ENCODE measurements around the gene RET.

Gene RET

GRCh38 chr10:43048301-43049051 is 28.4 kb upstream of the RET start:
- Histone ChIP-seq H3K27ac (no peak overlapping the region), H3K9me3 (ENCODE audit: low read depth, low read length) (no peaks in the 10 kb centered on the region), H3K4me3 (no peak overlapping the region), H3K36me3 (ENCODE audit: insufficient read depth, low read length) (no peaks in the 10 kb centered on the region), H3K9ac (ENCODE audit: insufficient read length) (no peak overlapping the region)
- TF ChIP-seq POLR2AphosphoS5 (IDR thresholded peaks at IDR 0.05; ENCODE audit: borderline replicate concordance, low read depth, low read length): no peak
- no peak for TF ChIP-seq FOXP2 (optimal IDR thresholded peaks at IDR 0.05; ENCODE audit: control extremely low read depth, extremely low read length, insufficient read depth)
- TF ChIP-seq EZH2 (IDR thresholded peaks at IDR 0.05): no peak
- no peak for DNase-seq (ENCODE audit: low read depth, low spot score)

- Histone ChIP-seq H3K36me3 (ENCODE audit: insufficient read depth, low read length) (no peaks in the 10 kb centered on the region), H3K4me3 (no peak overlapping the region), H3K9ac (ENCODE audit: insufficient read length) (no peak overlapping the region), H3K27ac (no peak overlapping the region), H3K9me3 (ENCODE audit: low read depth, low read length) (no peaks in the 10 kb centered on the region)
- no peak for DNase-seq (ENCODE audit: low read depth, low spot score)
- no peak for TF ChIP-seq FOXP2 (optimal IDR thresholded peaks at IDR 0.05; ENCODE audit: control extremely low read depth, extremely low read length, insufficient read depth)
- TF ChIP-seq POLR2AphosphoS5 (IDR thresholded peaks at IDR 0.05; ENCODE audit: borderline replicate concordance, low read depth, low read length): no peak
- no peak for TF ChIP-seq EZH2 (IDR thresholded peaks at IDR 0.05)
Observed at GRCh38 chr10:43049081-43049551, 27.8 kb upstream of the RET start.

GRCh38 chr10:43050011-43050410 is 26.9 kb upstream of the RET start:
- H3K9ac ChIP-seq (ENCODE audit: insufficient read length): no peak overlapping the region
- no peaks in the 10 kb centered on the region for H3K36me3 ChIP-seq (ENCODE audit: insufficient read depth, low read length)
- no peak overlapping the region for H3K4me3 ChIP-seq
- H3K9me3 ChIP-seq (ENCODE audit: low read depth, low read length): no peaks in the 10 kb centered on the region
- DNase-seq (ENCODE audit: low read depth, low spot score): no peak
- no peak overlapping the region for H3K27ac ChIP-seq
- TF ChIP-seq EZH2 (IDR thresholded peaks at IDR 0.05): no peak
- TF ChIP-seq POLR2AphosphoS5 (IDR thresholded peaks at IDR 0.05; ENCODE audit: borderline replicate concordance, low read depth, low read length): no peak

GRCh38 chr10:43053825-43054224 is 23.0 kb upstream of the RET start:
- no peaks in the 10 kb centered on the region for H3K36me3 ChIP-seq (ENCODE audit: insufficient read depth, low read length)
- no peak overlapping the region for H3K27ac ChIP-seq
- no peak overlapping the region for H3K9ac ChIP-seq (ENCODE audit: insufficient read length)
- H3K9me3 ChIP-seq (ENCODE audit: low read depth, low read length): no peaks in the 10 kb centered on the region
- no peak for TF ChIP-seq FOXP2 (optimal IDR thresholded peaks at IDR 0.05; ENCODE audit: control extremely low read depth, extremely low read length, insufficient read depth)
- no peak for TF ChIP-seq EZH2 (IDR thresholded peaks at IDR 0.05)
- no peak for TF ChIP-seq POLR2AphosphoS5 (IDR thresholded peaks at IDR 0.05; ENCODE audit: borderline replicate concordance, low read depth, low read length)
- H3K4me3 ChIP-seq: no peak overlapping the region
- no peak for DNase-seq (ENCODE audit: low read depth, low spot score)

GRCh38 chr10:43054593-43054992 is 22.3 kb upstream of the RET start:
- H3K9ac ChIP-seq (ENCODE audit: insufficient read length): no peak overlapping the region
- no peak overlapping the region for H3K4me3 ChIP-seq
- no peaks in the 10 kb centered on the region for H3K36me3 ChIP-seq (ENCODE audit: insufficient read depth, low read length)
- no peak overlapping the region for H3K27ac ChIP-seq
- no peaks in the 10 kb centered on the region for H3K9me3 ChIP-seq (ENCODE audit: low read depth, low read length)
- DNase-seq (ENCODE audit: low read depth, low spot score): no peak
- no peak for TF ChIP-seq POLR2AphosphoS5 (IDR thresholded peaks at IDR 0.05; ENCODE audit: borderline replicate concordance, low read depth, low read length)
- no peak for TF ChIP-seq FOXP2 (optimal IDR thresholded peaks at IDR 0.05; ENCODE audit: control extremely low read depth, extremely low read length, insufficient read depth)
- no peak for TF ChIP-seq EZH2 (IDR thresholded peaks at IDR 0.05)

- H3K9me3 ChIP-seq (ENCODE audit: low read depth, low read length): no peaks in the 10 kb centered on the region
- no peak overlapping the region for H3K9ac ChIP-seq (ENCODE audit: insufficient read length)
- no peak overlapping the region for H3K27ac ChIP-seq
- DNase-seq (ENCODE audit: low read depth, low spot score): no peak
- TF ChIP-seq FOXP2 (optimal IDR thresholded peaks at IDR 0.05; ENCODE audit: control extremely low read depth, extremely low read length, insufficient read depth) (no peak), EZH2 (IDR thresholded peaks at IDR 0.05) (no peak), POLR2AphosphoS5 (IDR thresholded peaks at IDR 0.05; ENCODE audit: borderline replicate concordance, low read depth, low read length) (no peak)
- H3K36me3 ChIP-seq (ENCODE audit: insufficient read depth, low read length): no peaks in the 10 kb centered on the region
- H3K4me3 ChIP-seq: no peak overlapping the region
Observed at GRCh38 chr10:43055217-43055616, 21.7 kb upstream of the RET start.

GRCh38 chr10:43055991-43056567 is 20.8 kb upstream of the RET start:
- TF ChIP-seq FOXP2 (optimal IDR thresholded peaks at IDR 0.05; ENCODE audit: control extremely low read depth, extremely low read length, insufficient read depth) (no peak), EZH2 (IDR thresholded peaks at IDR 0.05) (no peak), POLR2AphosphoS5 (IDR thresholded peaks at IDR 0.05; ENCODE audit: borderline replicate concordance, low read depth, low read length) (no peak)
- no peak overlapping the region for H3K4me3 ChIP-seq
- no peaks in the 10 kb centered on the region for H3K9me3 ChIP-seq (ENCODE audit: low read depth, low read length)
- no peak overlapping the region for H3K9ac ChIP-seq (ENCODE audit: insufficient read length)
- H3K36me3 ChIP-seq (ENCODE audit: insufficient read depth, low read length): no peaks in the 10 kb centered on the region
- no peak overlapping the region for H3K27ac ChIP-seq
- DNase-seq (ENCODE audit: low read depth, low spot score): no peak

GRCh38 chr10:43056568-43057011 is 20.3 kb upstream of the RET start:
- H3K36me3 ChIP-seq (ENCODE audit: insufficient read depth, low read length): no peaks in the 10 kb centered on the region
- no peaks in the 10 kb centered on the region for H3K9me3 ChIP-seq (ENCODE audit: low read depth, low read length)
- TF ChIP-seq POLR2AphosphoS5 (IDR thresholded peaks at IDR 0.05; ENCODE audit: borderline replicate concordance, low read depth, low read length) (no peak), FOXP2 (optimal IDR thresholded peaks at IDR 0.05; ENCODE audit: control extremely low read depth, extremely low read length, insufficient read depth) (no peak), EZH2 (IDR thresholded peaks at IDR 0.05) (no peak)
- H3K4me3 ChIP-seq: no peak overlapping the region
- no peak overlapping the region for H3K27ac ChIP-seq
- H3K9ac ChIP-seq (ENCODE audit: insufficient read length): no peak overlapping the region
- no peak for DNase-seq (ENCODE audit: low read depth, low spot score)
